ENCODE measurements around the gene PARP14. TPM values are rescaled to one million over a fixed set of nuclear protein-coding genes. Genes with fewer than 3 reads are reported as not detected.

PARP14 gene
- polyA plus RNA-seq, 1 donor from 2014 or later, result not detected

GRCh38 chr3:122772827-122773226, 92.2 kb downstream of the PARP14 start:
- no peak overlapping the region for H3K4me3 ChIP-seq (ENCODE audit: low read length)
- no peaks in the 10 kb centered on the region for H3F3A ChIP-seq (ENCODE audit: insufficient read depth, low read length, poor library complexity, severe bottlenecking)
- no peak overlapping the region for H3K4me2 ChIP-seq (ENCODE audit: low read length)
- no peaks in the 10 kb centered on the region for H3K9me2 ChIP-seq (ENCODE audit: insufficient read depth, low read length)
- H3K36me3 ChIP-seq (ENCODE audit: insufficient read depth, low read length), result no peaks in the 10 kb centered on the region
- TF ChIP-seq SMC3 (conservative IDR thresholded peaks at IDR 0.05; ENCODE audit: poor library complexity) (no peak), TAF1 (IDR thresholded peaks at IDR 0.05; ENCODE audit: low read depth) (no peak), EZH2 (IDR thresholded peaks at IDR 0.05; ENCODE audit: borderline replicate concordance, insufficient read depth, low read length, poor library complexity, severe bottlenecking) (no peak), EP300 (conservative IDR thresholded peaks at IDR 0.05; ENCODE audit: poor library complexity, severe bottlenecking) (no peak), RAD21 (conservative IDR thresholded peaks at IDR 0.05) (no peak), POLR2AphosphoS5 (IDR thresholded peaks at IDR 0.05) (no peak), MXI1 (conservative IDR thresholded peaks at IDR 0.05; ENCODE audit: poor library complexity, severe bottlenecking) (no peak)
- TF ChIP-seq, protein P1, sequence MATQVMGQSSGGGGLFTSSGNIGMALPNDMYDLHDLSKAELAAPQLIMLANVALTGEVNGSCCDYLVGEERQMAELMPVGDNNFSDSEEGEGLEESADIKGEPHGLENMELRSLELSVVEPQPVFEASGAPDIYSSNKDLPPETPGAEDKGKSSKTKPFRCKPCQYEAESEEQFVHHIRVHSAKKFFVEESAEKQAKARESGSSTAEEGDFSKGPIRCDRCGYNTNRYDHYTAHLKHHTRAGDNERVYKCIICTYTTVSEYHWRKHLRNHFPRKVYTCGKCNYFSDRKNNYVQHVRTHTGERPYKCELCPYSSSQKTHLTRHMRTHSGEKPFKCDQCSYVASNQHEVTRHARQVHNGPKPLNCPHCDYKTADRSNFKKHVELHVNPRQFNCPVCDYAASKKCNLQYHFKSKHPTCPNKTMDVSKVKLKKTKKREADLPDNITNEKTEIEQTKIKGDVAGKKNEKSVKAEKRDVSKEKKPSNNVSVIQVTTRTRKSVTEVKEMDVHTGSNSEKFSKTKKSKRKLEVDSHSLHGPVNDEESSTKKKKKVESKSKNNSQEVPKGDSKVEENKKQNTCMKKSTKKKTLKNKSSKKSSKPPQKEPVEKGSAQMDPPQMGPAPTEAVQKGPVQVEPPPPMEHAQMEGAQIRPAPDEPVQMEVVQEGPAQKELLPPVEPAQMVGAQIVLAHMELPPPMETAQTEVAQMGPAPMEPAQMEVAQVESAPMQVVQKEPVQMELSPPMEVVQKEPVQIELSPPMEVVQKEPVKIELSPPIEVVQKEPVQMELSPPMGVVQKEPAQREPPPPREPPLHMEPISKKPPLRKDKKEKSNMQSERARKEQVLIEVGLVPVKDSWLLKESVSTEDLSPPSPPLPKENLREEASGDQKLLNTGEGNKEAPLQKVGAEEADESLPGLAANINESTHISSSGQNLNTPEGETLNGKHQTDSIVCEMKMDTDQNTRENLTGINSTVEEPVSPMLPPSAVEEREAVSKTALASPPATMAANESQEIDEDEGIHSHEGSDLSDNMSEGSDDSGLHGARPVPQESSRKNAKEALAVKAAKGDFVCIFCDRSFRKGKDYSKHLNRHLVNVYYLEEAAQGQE (IDR thresholded peaks at IDR 0.05; ENCODE audit: borderline replicate concordance), result no peak
- TF ChIP-seq, protein P2, sequence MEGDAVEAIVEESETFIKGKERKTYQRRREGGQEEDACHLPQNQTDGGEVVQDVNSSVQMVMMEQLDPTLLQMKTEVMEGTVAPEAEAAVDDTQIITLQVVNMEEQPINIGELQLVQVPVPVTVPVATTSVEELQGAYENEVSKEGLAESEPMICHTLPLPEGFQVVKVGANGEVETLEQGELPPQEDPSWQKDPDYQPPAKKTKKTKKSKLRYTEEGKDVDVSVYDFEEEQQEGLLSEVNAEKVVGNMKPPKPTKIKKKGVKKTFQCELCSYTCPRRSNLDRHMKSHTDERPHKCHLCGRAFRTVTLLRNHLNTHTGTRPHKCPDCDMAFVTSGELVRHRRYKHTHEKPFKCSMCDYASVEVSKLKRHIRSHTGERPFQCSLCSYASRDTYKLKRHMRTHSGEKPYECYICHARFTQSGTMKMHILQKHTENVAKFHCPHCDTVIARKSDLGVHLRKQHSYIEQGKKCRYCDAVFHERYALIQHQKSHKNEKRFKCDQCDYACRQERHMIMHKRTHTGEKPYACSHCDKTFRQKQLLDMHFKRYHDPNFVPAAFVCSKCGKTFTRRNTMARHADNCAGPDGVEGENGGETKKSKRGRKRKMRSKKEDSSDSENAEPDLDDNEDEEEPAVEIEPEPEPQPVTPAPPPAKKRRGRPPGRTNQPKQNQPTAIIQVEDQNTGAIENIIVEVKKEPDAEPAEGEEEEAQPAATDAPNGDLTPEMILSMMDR (IDR thresholded peaks at IDR 0.05; ENCODE audit: poor library complexity, severe bottlenecking), result no peak
- H4K20me1 ChIP-seq (ENCODE audit: insufficient read depth), result no peaks in the 10 kb centered on the region
- no peaks in the 10 kb centered on the region for H3K27me3 ChIP-seq (ENCODE audit: insufficient read depth, low read depth, low read length)
- H3K79me2 ChIP-seq (replicated peaks; ENCODE audit: insufficient read depth, low read length), result no peaks in the 10 kb centered on the region
- no peak overlapping the region for H2AFZ ChIP-seq (ENCODE audit: low read depth, low read length)
- no peaks in the 10 kb centered on the region for H3K9me3 ChIP-seq (ENCODE audit: low read length)
- H3K27ac ChIP-seq (ENCODE audit: low read length), result no peak overlapping the region
- H3K9ac ChIP-seq (ENCODE audit: low read length), result no peak overlapping the region

- Histone ChIP-seq H3K79me2 (replicated peaks; ENCODE audit: insufficient read depth, low read length) (no peaks in the 10 kb centered on the region), H3K4me2 (ENCODE audit: low read length) (no peak overlapping the region), H2AFZ (ENCODE audit: low read depth, low read length) (no peak overlapping the region), H3F3A (ENCODE audit: insufficient read depth, low read length, poor library complexity, severe bottlenecking) (no peaks in the 10 kb centered on the region), H3K9ac (ENCODE audit: low read length) (no peak overlapping the region), H4K20me1 (ENCODE audit: insufficient read depth) (no peaks in the 10 kb centered on the region), H3K36me3 (ENCODE audit: insufficient read depth, low read length) (no peaks in the 10 kb centered on the region), H3K27ac (ENCODE audit: low read length) (no peak overlapping the region), H3K9me2 (ENCODE audit: insufficient read depth, low read length) (no peaks in the 10 kb centered on the region), H3K4me3 (ENCODE audit: low read length) (no peak overlapping the region), H3K9me3 (ENCODE audit: low read length) (no peaks in the 10 kb centered on the region), H3K27me3 (ENCODE audit: insufficient read depth, low read depth, low read length) (no peaks in the 10 kb centered on the region)
- TF ChIP-seq TAF1 (IDR thresholded peaks at IDR 0.05; ENCODE audit: low read depth) (no peak), RAD21 (conservative IDR thresholded peaks at IDR 0.05) (no peak), MXI1 (conservative IDR thresholded peaks at IDR 0.05; ENCODE audit: poor library complexity, severe bottlenecking) (no peak), POLR2AphosphoS5 (IDR thresholded peaks at IDR 0.05) (no peak), SMC3 (conservative IDR thresholded peaks at IDR 0.05; ENCODE audit: poor library complexity) (no peak), EZH2 (IDR thresholded peaks at IDR 0.05; ENCODE audit: borderline replicate concordance, insufficient read depth, low read length, poor library complexity, severe bottlenecking) (no peak), EP300 (conservative IDR thresholded peaks at IDR 0.05; ENCODE audit: poor library complexity, severe bottlenecking) (no peak)
- TF ChIP-seq, protein P2 (IDR thresholded peaks at IDR 0.05; ENCODE audit: poor library complexity, severe bottlenecking), result no peak
- TF ChIP-seq, protein P1 (IDR thresholded peaks at IDR 0.05; ENCODE audit: borderline replicate concordance), result no peak
Measured at GRCh38 chr3:122773944-122774509, 93.4 kb downstream of the PARP14 start.

Measured in neural cell (in vitro differentiated cells).